ENCODE data around the gene HSD3B7.
A peak's percentile ranks its signal among the peaks of the same experiment; 100 is the strongest.
"Not testable (repeated sequence)": the region's sequence is repeated elsewhere in the genome, so short reads cannot be mapped to it uniquely, and the experiment has no call there.

HSD3B7 gene

DNA sequence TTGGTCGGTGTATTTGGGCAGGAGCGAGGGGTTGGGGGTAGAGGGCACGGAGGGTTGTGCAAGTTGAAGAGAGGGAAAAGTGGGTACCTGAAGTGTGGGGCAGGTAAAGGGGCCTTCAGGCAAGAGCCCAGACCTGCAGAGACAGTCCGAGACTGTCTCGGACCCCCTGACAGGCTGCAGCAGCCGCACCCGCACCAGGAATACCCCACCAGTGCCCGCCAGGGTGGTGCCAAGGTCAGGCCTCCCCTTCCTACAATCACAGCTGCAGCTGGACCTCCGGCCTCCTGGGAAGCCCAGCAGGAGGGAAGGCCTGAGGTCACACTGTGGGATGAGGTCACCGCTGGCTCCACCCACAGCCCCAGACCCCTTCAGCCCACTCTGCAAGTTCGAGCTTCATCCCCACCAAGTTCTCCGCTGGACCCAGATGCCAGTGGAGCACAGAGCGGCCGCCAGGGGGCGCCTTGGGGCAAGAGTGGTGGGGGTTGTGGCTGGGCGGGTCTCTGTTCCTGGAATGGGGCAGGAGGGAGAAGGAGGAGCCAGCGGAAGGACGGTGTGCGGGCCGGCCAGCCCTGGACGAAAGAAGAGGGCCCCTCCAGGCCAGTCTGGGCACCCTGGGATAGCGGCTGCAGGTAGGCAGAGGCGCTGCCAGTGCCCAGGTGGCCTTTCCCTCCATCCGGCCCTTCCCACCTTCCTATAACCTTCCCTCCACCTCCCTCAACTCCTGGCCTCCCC lies at the start of gene HSD3B7:
Gene HSD3B7 (plus strand): TSS at position 539 of the 732 bp plus-strand sequence. CDS start 452 bp downstream, outside the sequence.
- TF ChIP-seq, protein P1, sequence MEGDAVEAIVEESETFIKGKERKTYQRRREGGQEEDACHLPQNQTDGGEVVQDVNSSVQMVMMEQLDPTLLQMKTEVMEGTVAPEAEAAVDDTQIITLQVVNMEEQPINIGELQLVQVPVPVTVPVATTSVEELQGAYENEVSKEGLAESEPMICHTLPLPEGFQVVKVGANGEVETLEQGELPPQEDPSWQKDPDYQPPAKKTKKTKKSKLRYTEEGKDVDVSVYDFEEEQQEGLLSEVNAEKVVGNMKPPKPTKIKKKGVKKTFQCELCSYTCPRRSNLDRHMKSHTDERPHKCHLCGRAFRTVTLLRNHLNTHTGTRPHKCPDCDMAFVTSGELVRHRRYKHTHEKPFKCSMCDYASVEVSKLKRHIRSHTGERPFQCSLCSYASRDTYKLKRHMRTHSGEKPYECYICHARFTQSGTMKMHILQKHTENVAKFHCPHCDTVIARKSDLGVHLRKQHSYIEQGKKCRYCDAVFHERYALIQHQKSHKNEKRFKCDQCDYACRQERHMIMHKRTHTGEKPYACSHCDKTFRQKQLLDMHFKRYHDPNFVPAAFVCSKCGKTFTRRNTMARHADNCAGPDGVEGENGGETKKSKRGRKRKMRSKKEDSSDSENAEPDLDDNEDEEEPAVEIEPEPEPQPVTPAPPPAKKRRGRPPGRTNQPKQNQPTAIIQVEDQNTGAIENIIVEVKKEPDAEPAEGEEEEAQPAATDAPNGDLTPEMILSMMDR (IDR thresholded peaks at IDR 0.05; ENCODE audit: insufficient read depth, low read length, poor library complexity, severe bottlenecking) = peak; percentile 94
- H3K36me3 ChIP-seq (ENCODE audit: control insufficient read depth, insufficient read depth, low read length) = peaks cover 27% of the 10 kb centered on the region
- no peaks in the 10 kb centered on the region for H3K27me3 ChIP-seq (replicated peaks; ENCODE audit: control insufficient read depth, insufficient read depth, low read length)
- H3K4me3 ChIP-seq (replicated peaks; ENCODE audit: low read depth, low read length) = no peak within 1 kb of the TSS
- DNase-seq (ENCODE audit: extremely low read depth, insufficient read length) = peak; percentile 72

DNA sequence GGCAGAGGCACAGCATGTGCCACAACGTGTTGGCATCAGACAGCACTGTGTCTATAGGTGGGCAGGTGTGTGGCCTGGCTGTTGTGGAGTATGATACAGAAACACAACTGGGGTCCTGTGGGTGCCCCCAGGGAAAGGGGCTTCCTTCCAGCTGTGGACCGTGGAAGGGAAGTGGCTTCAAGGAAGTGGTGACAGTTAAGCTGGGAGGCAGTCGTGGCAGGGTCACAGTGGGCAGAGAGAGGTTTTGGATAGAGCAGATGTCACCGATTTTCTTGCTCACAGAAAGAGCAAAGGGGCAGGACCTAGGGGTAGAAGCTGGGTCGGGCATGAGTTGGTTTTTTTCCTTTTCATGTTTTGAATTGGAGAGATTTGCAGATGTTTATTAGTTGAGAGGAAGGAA lies 47.3 kb upstream of the HSD3B7 start:
- TF ChIP-seq, protein P1 (IDR thresholded peaks at IDR 0.05; ENCODE audit: insufficient read depth, low read length, poor library complexity, severe bottlenecking) = no peak
- H3K27me3 ChIP-seq (replicated peaks; ENCODE audit: control insufficient read depth, insufficient read depth, low read length) = no peaks in the 10 kb centered on the region
- peaks cover 4% of the 10 kb centered on the region for H3K36me3 ChIP-seq (ENCODE audit: control insufficient read depth, insufficient read depth, low read length)
- DNase-seq (ENCODE audit: extremely low read depth, insufficient read length) = no peak
- no peak overlapping the region for H3K4me3 ChIP-seq (replicated peaks; ENCODE audit: low read depth, low read length)

DNA sequence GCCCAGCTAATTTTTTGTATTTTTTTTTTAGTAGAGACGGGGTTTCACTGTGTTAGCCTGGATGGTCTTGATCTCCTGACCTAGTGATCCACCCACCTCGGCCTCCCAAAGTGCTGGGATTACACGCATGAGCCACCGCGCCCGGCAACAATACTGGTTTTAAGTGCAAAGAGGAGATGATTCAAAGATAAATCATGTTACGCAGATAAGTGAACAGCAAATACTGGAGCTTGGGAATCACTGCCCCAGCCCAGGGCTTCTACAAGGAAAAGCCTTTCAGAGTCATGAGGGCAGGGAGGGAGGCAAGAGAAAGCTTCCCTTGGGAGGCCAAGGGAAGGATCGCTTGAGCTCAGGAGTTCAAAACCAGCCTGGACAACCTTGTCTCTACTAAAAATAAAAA lies 45.4 kb upstream of the HSD3B7 start:
- not testable (repeated sequence) for H3K4me3 ChIP-seq (replicated peaks; ENCODE audit: low read depth, low read length); H3K27me3 ChIP-seq (replicated peaks; ENCODE audit: control insufficient read depth, insufficient read depth, low read length); H3K36me3 ChIP-seq (ENCODE audit: control insufficient read depth, insufficient read depth, low read length); DNase-seq (ENCODE audit: extremely low read depth, insufficient read length)

DNA sequence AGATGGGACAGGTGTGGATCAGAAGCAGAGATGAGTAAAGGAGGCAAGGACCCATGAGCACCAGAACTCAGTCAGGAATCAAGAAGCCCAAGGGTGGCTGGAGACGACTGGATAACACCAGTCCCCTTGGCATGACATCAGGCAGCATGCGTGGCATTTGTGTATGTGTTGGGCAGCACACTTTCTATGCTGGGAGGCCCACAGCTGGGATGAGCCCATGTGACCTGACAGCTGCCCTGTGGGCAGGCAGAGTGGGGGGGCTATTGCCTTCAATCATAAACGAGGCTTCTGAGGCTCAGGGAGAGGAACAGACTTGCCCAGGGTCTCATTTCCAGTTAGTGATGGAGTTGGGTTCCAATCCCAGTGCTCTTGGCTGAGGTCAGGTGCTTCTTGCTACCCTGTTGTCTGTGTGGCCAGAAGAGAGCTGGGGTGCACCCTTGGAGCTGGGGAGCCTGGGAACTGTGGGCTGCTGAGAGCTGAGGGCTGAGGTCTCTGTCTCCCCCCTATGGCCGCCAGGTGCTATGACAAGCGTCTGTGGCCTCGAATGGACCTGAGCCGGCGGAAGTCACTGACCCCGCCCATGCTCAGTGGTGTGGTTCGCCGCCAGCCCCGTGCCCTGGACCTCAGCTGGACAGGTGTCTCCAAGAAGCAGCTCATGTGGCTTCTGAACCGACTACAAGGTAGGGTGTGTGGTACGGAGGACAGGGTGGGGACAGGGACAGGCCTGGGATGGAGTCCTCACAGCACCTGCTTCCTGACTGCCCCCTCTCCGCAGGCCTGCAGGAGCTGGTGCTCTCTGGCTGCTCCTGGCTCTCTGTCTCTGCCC lies 43.2 kb upstream of the HSD3B7 start:
- Histone ChIP-seq H3K4me3 (replicated peaks; ENCODE audit: low read depth, low read length) (peak overlapping the region; percentile 20; the same call in 1 of the 2 replicates), H3K27me3 (replicated peaks; ENCODE audit: control insufficient read depth, insufficient read depth, low read length) (no peaks in the 10 kb centered on the region), H3K36me3 (ENCODE audit: control insufficient read depth, insufficient read depth, low read length) (peaks cover 5% of the 10 kb centered on the region)
- TF ChIP-seq, protein P1 (IDR thresholded peaks at IDR 0.05; ENCODE audit: insufficient read depth, low read length, poor library complexity, severe bottlenecking) = peak; percentile 97
- peak; percentile 76 for DNase-seq (ENCODE audit: extremely low read depth, insufficient read length)

DNA sequence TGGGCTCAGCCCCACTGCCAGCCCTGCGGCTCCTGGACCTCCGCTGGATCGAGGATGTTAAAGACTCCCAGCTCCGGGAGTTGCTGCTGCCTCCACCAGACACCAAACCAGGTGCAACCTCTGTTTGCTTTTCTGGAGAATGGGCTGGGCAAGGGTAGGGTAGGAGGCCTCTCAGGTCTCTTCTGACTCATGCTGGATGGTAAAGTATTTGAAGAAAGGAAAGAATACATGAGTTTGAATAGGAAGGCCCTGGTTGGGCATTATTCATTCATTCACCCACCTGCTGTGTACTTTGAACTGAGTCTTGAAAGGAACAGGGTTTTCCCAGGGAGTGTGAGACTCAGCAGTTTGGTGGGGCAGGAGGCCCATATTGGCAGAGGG lies 42.6 kb upstream of the HSD3B7 start:
- no peak for DNase-seq (ENCODE audit: extremely low read depth, insufficient read length)
- peaks cover 4% of the 10 kb centered on the region for H3K36me3 ChIP-seq (ENCODE audit: control insufficient read depth, insufficient read depth, low read length)
- TF ChIP-seq, protein P1 (IDR thresholded peaks at IDR 0.05; ENCODE audit: insufficient read depth, low read length, poor library complexity, severe bottlenecking) = no peak
- H3K4me3 ChIP-seq (replicated peaks; ENCODE audit: low read depth, low read length) = peak overlapping the region; percentile 20; the same call in 1 of the 2 replicates
- no peaks in the 10 kb centered on the region for H3K27me3 ChIP-seq (replicated peaks; ENCODE audit: control insufficient read depth, insufficient read depth, low read length)

DNA sequence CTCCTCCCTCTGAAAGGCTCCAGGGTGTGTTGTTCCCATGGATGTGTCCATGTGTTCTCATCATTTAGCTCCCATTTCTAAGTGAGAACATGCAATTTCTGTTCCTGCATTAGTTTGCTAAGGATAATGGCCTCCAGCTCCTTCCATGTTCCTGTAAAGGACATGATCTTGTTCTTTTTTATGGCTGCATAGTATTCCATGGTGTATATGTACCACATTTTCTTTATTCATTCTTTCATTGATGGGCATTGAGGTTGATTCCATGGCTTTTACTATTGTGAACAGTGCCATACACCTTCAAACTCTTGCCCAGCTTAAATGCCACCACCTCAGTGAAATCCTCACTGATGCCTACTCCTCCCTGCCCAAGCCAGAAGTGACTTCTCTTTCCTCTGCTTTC lies 40.7 kb upstream of the HSD3B7 start:
- TF ChIP-seq, protein P1 (IDR thresholded peaks at IDR 0.05; ENCODE audit: insufficient read depth, low read length, poor library complexity, severe bottlenecking) = no peak
- Histone ChIP-seq H3K27me3 (replicated peaks; ENCODE audit: control insufficient read depth, insufficient read depth, low read length) (no peaks in the 10 kb centered on the region), H3K36me3 (ENCODE audit: control insufficient read depth, insufficient read depth, low read length) (peaks cover 4% of the 10 kb centered on the region)

More for the DNA sequence above, 40.7 kb upstream of the HSD3B7 start:
- H3K4me3 ChIP-seq (replicated peaks; ENCODE audit: low read depth, low read length) = no peak overlapping the region
- no peak for DNase-seq (ENCODE audit: extremely low read depth, insufficient read length)
